Measurements from ENCODE around the gene MYO9B. TPM values are rescaled to one million over a fixed set of nuclear protein-coding genes. Genes with fewer than 3 reads are reported as not detected.
"Not testable (repeated sequence)": the region's sequence is repeated elsewhere in the genome, so short reads cannot be mapped to it uniquely, and the experiment has no call there.

MYO9B gene
- total RNA-seq, 1 donor from 2014 or later, result 35.6 TPM

DNA sequence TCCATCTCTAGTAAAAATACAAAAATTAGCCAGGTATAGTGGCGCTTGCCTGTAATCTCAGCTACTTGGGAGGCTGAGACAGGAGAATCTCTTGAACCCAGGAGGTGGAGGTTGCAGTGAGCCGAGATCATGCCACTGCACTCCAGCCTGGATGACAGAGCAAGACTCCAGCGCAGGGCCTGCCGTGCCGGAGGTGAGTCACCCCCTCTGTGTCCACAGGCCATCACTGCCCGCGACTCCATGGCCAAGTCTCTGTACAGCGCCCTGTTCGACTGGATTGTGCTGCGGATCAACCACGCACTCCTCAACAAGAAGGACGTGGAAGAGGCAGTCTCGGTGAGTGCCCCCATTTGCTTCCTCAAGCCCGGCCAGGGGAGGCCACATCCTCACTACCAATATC, 86.6 kb downstream of the MYO9B start:
- DNase-seq (ENCODE audit: low spot score); intact Hi-C loops (cut with DNase I): not testable (repeated sequence)

DNA sequence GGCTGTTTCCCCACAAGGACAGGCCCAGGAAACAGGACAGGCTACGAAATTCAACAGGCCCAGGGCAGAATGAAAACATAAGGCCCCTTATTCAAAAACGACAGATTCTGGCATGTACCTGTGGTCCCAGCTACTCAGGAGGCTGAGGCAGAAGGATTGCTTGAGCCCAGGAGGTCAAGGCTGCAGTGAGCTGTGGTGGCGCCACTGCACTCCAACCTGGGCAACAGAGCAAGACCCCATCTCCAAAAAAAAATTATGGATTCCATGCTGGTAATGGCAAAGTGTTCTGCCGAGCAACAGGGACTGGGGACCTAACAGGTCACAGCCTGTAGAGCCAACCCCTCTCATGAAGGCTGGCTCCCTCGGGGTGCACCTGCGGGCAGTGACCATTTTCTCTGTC, 87.0 kb downstream of the MYO9B start:
- intact Hi-C loops (cut with DNase I), result no loop called here

DNA sequence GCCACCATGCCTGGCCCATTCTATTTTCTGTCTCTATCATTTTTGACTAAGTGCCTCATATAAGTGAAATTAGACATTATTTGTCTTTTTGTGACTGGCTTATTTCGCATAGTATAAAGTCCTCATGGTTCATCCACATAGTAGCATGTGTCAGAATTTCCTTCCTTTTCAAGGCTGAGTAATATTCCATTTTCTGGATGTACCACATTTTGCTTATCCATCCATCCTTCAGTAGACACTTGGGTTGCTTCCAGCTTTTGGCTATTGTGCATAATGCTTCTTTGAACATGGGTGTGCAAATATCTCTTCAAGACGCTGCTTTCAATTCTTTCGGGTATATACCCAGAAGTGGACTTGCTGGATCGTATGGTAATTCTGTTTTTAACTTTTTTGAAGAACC, 88.1 kb downstream of the MYO9B start:
- intact Hi-C loops (cut with DNase I), result no loop called here
- no peak for DNase-seq (ENCODE audit: low spot score)

More for the DNA sequence above, 87.0 kb downstream of the MYO9B start:
- DNase-seq (ENCODE audit: low spot score), result no peak

DNA sequence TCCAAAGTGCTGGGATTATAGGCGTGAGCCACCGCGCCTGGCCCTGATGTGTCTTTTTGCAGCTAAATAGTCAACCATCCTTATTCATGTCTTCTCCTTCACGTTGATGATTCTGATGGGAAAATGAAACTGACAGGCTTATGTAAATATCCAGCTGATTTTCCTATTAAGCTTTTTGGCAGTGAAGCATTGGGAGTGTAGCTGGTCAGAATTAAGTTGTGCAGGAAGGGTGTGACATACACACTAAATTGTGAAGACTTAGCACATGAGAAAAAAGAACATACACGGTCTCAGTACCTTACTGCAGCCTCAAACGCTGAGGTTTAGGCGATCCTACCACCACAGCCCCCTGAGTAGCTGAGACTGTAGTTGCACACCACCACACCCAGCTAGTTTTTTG, 89.1 kb downstream of the MYO9B start:
- intact Hi-C loops (cut with DNase I), result no loop called here
- DNase-seq (ENCODE audit: low spot score), result no peak

DNA sequence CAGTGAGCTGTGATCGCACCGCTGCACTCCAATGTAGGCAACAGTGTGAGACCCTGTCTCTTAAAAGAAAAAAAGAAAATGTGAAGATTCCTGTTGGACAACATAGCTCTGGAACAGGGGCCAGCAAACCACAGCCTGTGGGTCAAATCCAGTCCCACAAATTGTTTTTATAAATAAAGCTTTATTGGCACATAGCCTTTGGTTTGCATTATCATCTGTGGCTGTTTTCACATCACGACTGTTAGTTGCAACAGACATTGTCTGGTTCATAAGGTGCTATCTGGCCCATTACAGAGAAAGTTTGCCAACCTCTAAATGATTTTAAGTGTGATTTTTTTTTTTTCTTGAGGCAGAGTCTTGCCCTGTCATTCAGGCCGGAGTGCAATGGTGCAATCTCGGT, 90.1 kb downstream of the MYO9B start:
- intact Hi-C loops (cut with DNase I), result no loop called here

DNA sequence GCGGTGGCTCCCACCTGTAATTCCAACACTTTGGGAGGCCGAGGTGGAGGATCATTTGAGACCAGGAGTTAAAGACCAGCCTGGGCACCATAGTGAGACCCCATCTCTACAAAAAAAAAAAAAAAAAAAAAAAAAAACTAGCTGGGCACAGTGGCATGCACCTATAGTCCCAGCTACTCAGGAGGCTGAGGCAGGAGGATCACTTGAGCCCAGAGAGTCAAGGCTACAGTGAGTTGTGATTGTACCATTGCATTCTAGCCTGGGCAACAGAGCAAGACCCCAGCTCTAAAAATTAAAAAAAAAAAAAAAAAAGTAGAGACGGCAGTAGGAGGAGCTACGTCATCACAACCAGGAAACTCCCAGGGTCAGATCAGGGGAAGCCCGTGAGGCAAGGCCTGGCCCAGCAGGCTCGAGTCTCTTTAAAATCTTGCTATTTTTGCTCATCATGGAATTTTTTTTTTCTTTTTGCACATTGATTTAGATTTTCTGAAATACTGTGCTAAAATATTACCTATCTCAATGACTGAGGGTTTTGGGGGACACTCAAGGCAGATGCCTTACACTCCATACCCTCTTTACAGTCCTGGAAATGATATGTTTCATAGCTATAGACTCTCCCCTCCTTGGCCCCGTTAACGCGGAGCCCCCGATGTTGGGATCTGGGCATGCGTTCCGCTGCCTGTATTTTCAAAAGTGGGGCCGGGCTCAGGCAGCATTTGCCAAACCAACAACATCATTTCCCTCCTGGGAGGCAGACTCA, 95.1 kb downstream of the MYO9B start:
- no peak for DNase-seq (ENCODE audit: low spot score)
- intact Hi-C loops (cut with DNase I), result no loop called here

More for the DNA sequence above, 90.1 kb downstream of the MYO9B start:
- no peak for DNase-seq (ENCODE audit: low spot score)

DNA sequence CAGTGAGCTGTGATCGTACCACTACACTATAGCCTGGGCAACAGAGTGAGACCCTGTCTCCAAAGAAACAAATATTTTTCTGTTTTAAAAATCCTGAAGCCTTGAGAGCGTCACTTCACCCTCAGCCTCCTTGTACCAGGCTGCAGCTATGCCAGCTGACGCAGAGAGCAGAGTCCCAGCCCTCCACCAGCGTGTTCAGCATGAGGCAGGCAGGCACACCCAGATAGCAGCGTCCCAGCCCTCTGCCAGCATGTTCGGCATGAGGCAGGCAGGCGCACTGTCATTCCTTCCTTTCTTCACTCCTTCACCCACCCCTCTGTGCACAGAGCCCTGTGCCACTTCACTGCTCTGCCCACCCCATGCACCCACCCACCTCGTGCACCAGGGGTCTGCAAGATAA, 96.3 kb downstream of the MYO9B start:
- intact Hi-C loops (cut with DNase I), result no loop called here
- DNase-seq (ENCODE audit: low spot score), result no peak

DNA sequence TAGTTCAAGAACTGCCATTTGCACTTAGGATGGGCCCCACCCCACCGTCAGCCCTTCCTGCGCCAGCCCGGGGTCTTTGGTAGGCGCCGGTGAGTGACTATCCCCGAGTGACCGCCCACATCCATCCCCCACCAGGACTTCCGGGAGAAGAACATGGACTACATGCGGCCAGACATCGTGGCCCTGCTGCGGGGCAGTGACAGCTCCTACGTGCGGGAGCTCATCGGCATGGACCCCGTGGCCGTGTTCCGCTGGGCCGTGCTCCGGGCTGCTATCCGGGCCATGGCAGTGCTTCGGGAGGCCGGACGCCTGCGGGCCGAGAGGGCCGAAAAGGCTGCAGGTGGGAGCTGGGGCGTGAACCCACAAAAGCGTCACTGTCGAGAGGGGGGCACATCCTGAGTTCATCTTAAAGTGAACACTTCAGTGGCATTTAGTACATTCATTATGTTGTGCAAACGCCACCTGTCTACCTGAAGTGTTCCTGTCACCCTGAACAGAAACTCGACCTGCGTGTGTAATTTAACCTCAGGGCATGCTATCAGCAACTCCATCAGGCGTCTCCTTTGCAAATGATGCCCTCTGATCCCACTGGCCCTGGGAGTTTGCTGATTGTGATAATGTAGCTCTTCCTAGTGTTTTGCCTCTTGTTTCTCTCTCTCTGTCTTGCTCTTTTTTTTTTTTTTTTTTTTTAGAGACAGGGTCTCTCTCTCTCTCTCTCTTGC, 97.2 kb downstream of the MYO9B start:
- intact Hi-C loops (cut with DNase I), result no loop called here
- DNase-seq (ENCODE audit: low spot score), result no peak

DNA sequence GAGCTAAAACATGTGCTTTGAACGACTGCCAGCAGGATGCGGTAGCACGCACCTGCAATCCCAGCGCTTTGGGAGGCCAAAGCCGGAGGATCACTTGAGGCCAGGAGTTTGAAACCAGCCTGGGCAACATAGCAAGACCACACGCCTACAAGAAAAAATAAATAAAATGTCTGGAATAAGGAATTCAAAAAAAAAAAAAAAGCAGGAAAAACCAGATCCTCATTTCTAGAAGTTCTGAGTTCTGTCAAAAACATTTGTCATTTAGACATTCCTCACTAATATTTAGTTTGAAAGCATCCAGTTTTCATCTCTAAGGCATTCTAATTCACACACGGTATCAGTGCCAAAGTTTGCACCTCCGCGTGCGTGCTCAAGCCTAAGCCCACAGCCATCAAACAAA, 102.7 kb downstream of the MYO9B start:
- DNase-seq (ENCODE audit: low spot score), result no peak
- intact Hi-C loops (cut with DNase I), result no loop called here

DNA sequence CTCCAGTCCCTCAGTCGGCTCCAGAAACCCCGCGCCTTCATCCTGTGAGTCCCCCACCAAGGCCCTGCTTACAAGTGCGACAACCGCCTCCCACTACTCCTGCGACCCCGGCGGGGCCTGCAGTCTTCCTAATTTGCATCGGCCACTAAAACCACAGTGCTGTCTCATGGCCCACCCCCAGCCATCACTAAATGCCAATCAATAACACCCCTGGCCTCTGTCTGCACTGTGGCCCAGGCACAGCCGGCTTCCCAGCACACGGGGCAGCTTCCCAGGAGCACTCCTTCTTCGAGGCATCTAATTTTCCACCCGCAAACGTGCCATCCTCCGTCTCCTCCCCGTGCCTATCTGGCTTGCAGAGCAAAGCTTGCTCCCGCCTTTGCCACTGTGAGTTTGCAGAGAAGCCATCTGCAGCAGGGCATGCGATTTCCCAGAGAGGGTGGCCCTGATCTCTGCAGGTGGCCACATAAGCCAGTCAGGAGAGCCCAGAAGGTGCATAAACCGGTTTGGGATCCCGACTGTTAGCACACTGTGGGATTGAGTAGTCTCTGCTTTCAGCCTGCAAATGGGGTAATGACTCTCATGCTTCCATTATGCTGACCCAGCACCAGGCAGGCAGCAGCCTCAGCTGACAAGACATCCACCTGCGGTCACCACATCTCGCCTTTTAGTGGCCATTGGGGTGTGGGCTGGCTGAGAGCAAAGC, 105.6 kb downstream of the MYO9B start:
- intact Hi-C loops (cut with DNase I), result no loop called here
- DNase-seq (ENCODE audit: low spot score), result no peak

DNA sequence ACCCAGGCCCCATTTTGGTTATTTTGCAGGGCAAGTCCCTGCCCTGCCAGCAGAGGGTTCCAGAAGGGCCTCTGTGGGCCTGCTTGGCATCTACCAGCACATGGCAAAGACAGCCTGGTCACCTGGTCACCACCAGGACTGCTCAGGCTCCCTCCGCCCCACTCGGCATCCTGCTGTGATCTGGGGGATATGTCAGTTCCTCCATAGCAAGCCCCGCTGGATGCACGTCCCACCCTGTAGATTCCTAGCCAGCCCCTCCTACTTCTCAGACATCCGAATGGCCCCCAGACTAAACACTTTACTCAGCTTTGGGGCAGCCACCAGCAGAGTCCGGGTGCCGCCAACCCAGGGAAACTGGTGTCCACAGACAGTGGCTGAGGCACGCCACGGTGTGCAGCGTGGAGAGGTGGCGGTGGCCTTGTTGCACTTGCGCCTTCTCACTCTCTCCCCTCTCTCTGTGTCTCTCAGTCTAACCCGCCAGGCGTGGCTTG, 107.7 kb downstream of the MYO9B start:
- intact Hi-C loops (cut with DNase I), result no loop called here
- DNase-seq (ENCODE audit: low spot score), result no peak

DNA sequence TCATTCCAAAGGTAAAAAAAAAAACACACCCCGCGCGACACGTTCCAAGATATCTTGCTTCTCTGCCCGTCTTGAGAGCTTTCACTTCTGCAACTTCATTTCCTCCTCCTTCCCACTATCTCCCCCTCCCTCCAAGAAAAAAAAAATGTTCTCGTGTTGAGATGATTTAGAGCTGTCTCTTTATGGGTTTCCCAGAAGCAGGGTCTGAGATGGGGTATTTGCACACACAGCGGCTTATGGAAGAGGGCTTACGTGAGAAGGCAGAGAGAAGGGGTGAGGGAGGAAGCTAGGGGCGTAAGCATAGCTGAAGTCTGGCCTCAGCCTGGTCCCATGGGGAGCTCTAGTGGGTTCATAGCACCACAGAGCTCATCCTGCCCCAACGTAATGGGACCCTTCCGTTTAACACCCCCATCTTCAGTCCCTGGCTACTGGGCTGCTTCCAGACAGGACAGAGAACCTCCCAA, 108.3 kb downstream of the MYO9B start:
- intact Hi-C loops (cut with DNase I), result no loop called here
- no peak for DNase-seq (ENCODE audit: low spot score)

DNA sequence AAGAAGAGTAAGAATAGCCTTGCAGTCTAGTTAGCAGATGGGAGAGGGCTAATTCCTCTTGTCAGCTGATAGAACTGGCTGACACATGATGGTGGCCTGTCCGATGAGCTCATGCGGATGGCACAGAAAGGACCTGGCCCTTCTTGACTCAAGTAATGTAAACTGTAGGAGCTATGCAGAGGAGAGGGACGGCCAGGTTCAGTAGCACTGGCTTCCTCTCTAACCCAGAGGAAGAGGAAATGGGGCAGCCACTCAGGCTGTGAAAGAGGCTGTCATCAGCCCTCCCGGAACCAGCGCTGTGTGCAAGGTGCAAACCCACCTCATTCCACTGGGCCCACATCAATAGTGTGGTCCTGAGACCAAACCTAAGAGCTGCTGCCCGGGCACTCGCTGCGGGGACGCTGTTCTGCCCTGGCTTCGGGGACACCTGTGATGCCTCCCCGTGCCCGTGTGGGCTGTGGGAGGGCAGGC, 108.8 kb downstream of the MYO9B start:
- intact Hi-C loops (cut with DNase I), result no loop called here
- DNase-seq (ENCODE audit: low spot score), result no peak

DNA sequence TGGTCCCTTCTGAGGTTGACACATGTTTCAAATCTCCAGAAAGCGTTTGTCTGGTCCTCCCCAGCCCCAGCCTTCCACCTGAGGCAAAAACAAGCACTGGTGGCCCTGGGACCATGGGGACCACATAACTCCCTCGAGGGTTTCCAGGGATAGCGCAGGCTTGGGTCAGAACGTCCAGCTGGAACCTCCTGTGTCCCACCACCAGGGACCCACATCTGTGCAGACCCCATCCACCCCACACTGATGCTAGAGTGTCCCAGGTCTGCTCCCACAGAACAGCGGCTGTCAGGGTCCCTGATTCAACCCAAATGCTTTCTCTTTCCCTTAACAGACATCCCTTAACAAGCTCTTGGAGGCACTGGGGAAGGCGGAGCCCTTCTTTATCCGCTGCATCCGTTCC, 110.0 kb downstream of the MYO9B start:
- intact Hi-C loops (cut with DNase I), result no loop called here

DNA sequence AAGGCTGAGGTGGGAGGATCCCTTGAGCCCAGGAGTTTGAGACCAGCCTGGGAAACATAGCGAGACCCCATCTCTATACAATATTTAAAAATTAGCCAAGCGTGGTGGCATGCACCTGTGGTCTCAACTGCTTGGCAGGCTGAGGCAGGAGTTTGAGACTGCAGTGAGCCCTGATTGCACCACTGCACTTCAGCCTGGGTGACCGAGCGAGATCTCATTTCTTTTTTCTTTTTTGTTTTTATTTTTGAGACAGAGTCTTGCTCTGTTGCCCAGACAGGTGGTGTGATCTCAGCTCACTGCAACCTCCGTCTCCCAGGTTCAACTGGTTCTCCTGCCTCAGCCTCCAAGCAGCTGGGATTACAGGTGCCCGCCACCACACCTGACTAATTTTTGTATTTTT, 116.2 kb downstream of the MYO9B start:
- DNase-seq (ENCODE audit: low spot score); intact Hi-C loops (cut with DNase I): not testable (repeated sequence)

More for the DNA sequence above, 110.0 kb downstream of the MYO9B start:
- no peak for DNase-seq (ENCODE audit: low spot score)

DNA sequence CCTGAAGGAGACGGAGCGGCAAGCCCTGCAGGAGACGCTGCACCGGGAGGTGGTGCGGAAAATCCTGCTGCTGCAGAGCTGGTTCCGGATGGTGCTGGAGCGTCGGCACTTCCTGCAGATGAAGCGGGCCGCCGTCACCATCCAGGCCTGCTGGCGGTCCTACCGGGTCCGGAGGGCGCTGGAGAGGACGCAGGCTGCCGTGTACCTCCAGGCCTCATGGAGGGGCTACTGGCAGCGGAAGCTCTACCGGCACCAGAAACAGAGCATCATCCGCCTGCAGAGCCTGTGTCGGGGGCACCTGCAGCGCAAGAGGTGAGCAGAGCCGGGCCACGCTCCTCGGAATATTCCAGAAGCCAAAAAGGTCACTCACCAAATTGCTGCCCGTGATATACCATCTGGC, 117.2 kb downstream of the MYO9B start:
- intact Hi-C loops (cut with DNase I), result no loop called here
- no peak for DNase-seq (ENCODE audit: low spot score)

DNA sequence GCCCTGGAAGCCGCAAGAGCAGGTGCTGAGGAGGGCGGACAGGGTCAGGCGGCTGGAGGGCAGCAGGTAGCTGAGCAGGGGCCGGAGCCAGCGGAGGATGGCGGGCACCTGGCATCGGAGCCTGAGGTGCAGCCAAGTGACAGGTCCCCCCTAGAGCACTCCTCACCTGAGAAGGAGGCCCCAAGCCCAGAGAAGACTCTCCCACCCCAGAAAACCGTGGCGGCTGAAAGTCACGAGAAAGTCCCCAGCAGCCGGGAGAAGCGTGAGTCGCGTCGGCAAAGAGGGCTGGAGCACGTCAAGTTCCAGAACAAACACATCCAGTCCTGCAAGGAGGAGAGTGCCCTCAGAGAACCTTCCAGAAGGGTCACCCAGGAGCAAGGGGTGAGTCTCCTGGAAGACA, 119.0 kb downstream of the MYO9B start:
- DNase-seq (ENCODE audit: low spot score), result no peak
- intact Hi-C loops (cut with DNase I), result no loop called here

DNA sequence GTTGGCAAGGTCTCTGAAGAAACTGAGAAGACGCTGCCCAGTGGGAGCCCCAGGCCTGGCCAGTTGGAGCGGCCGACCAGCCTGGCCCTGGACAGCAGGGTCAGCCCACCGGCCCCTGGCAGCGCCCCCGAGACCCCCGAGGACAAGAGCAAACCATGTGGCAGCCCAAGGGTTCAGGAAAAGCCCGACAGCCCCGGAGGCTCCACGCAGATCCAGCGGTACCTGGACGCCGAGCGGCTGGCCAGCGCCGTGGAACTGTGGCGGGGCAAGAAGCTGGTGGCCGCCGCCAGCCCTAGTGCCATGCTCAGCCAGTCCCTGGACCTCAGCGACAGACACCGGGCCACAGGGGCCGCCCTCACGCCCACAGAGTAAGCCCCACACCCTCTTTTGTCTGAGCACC, 119.5 kb downstream of the MYO9B start:
- DNase-seq (ENCODE audit: low spot score), result no peak

DNA sequence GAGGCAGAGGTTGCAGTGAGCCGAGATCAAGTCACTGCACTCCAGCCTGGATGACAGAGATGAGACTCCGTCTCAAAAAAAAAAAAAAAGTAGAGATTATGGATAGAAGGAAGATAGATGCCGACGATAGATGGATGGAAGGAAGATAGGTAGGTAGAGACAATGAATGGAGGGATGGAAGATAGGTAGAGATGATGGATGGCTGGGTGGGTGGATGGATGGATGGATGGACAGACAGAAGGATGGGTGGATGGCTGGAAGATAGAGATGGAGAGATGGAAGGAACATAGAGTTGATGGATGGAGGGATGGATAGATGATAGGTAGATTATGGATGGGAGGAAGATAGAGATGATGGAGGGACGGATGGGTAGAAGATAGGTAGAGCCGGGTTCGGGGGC, 121.0 kb downstream of the MYO9B start:
- intact Hi-C loops (cut with DNase I), result no loop called here
- no peak for DNase-seq (ENCODE audit: low spot score)

More for the DNA sequence above, 119.5 kb downstream of the MYO9B start:
- intact Hi-C loops (cut with DNase I), result no loop called here

DNA sequence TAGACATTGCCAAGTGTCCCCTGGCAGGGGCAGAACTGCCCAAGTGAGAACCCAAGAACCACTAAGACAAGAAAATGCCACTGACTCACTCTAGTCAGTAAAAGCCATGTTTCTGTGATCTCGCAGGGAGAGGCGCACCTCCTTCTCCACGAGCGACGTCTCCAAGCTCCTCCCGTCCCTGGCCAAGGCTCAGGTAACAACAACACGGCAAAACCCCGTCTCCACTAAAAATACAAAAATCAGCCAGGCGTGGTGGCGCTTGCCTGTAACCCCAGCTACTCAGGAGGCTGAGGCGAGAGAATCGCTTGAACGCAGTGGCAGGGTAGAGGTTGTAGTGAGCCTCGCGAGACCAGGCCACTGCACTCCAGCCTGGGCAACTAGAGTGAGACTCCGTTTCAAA, 122.1 kb downstream of the MYO9B start:
- no peak for DNase-seq (ENCODE audit: low spot score)
- intact Hi-C loops (cut with DNase I), result no loop called here

Measured in cardiac septum (tissue), 1 donor.